Measurements from ENCODE around the gene RAB3GAP1. TPM values are rescaled to one million over a fixed set of nuclear protein-coding genes. Genes with fewer than 3 reads are reported as not detected.

The RAB3GAP1 gene
- total RNA-seq, 2 experiments from 2014 or later = 55.5 to 59.7 TPM

GRCh38 chr2:135154962-135155361, 102.9 kb downstream of the RAB3GAP1 start:
- peaks cover 52% of the 10 kb centered on the region for H3K36me3 Mint-ChIP-seq (ENCODE audit: low read depth)
- no peak overlapping the region for H3K4me3 Mint-ChIP-seq
- DNase-seq = no peak
- intact Hi-C loops (cut with micrococcal nuclease) = loop anchor here (2.0 kb wide), 1 partner anchor 102 kb away; the partner anchor contains the start of gene RAB3GAP1
- H3K9me3 Mint-ChIP-seq = no peaks in the 10 kb centered on the region
- H3K27me3 Mint-ChIP-seq (ENCODE audit: low read depth) = no peaks in the 10 kb centered on the region
- H3K27ac Mint-ChIP-seq = peak overlapping the region; percentile 68
- CTCF ChIA-PET = interaction anchor here (1.0 kb wide), 1 partner anchor 88 kb away, joined by 3 read pairs; no protein-coding TSS in a partner anchor
- peaks cover 30% of the 10 kb centered on the region for H3K4me1 Mint-ChIP-seq (ENCODE audit: low read depth)

- no peak for DNase-seq
- Mint-ChIP-seq H3K27me3 (ENCODE audit: low read depth) (no peaks in the 10 kb centered on the region), H3K4me3 (no peak overlapping the region), H3K27ac (peak overlapping the region; percentile 57), H3K9me3 (no peaks in the 10 kb centered on the region), H3K4me1 (ENCODE audit: low read depth) (peaks cover 35% of the 10 kb centered on the region), H3K36me3 (ENCODE audit: low read depth) (peaks cover 46% of the 10 kb centered on the region)
- intact Hi-C loops (cut with micrococcal nuclease) = no loop called here
- CTCF ChIA-PET = interaction anchor here (0.7 kb wide), 1 partner anchor 87 kb away, joined by 3 read pairs; no protein-coding TSS in a partner anchor
Observed at GRCh38 chr2:135157856-135158255, 105.8 kb downstream of the RAB3GAP1 start.

GRCh38 chr2:135159191-135159590, 107.1 kb downstream of the RAB3GAP1 start:
- no peak overlapping the region for H3K27ac Mint-ChIP-seq
- no peaks in the 10 kb centered on the region for H3K27me3 Mint-ChIP-seq (ENCODE audit: low read depth)
- H3K36me3 Mint-ChIP-seq (ENCODE audit: low read depth) = peaks cover 40% of the 10 kb centered on the region
- DNase-seq = no peak
- H3K9me3 Mint-ChIP-seq = no peaks in the 10 kb centered on the region
- no peak overlapping the region for H3K4me3 Mint-ChIP-seq
- H3K4me1 Mint-ChIP-seq (ENCODE audit: low read depth) = peaks cover 30% of the 10 kb centered on the region
- CTCF ChIA-PET = no interaction called here
- intact Hi-C loops (cut with micrococcal nuclease) = no loop called here

GRCh38 chr2:135162377-135162776, 110.3 kb downstream of the RAB3GAP1 start:
- Mint-ChIP-seq H3K9me3 (no peaks in the 10 kb centered on the region), H3K4me1 (ENCODE audit: low read depth) (peaks cover 11% of the 10 kb centered on the region), H3K27ac (no peak overlapping the region), H3K27me3 (ENCODE audit: low read depth) (no peaks in the 10 kb centered on the region), H3K4me3 (no peak overlapping the region), H3K36me3 (ENCODE audit: low read depth) (peaks cover 22% of the 10 kb centered on the region)
- DNase-seq = no peak
- CTCF ChIA-PET = no interaction called here
- intact Hi-C loops (cut with micrococcal nuclease) = no loop called here

GRCh38 chr2:135162786-135163185, 110.7 kb downstream of the RAB3GAP1 start:
- DNase-seq = no peak
- H3K27me3 Mint-ChIP-seq (ENCODE audit: low read depth) = no peaks in the 10 kb centered on the region

GRCh38 chr2:135163306-135163705, 111.2 kb downstream of the RAB3GAP1 start:
- peaks cover 23% of the 10 kb centered on the region for H3K36me3 Mint-ChIP-seq (ENCODE audit: low read depth)
- no peak overlapping the region for H3K4me3 Mint-ChIP-seq
- intact Hi-C loops (cut with micrococcal nuclease) = no loop called here
- H3K4me1 Mint-ChIP-seq (ENCODE audit: low read depth) = peaks cover 11% of the 10 kb centered on the region
- H3K9me3 Mint-ChIP-seq = no peaks in the 10 kb centered on the region
- DNase-seq = no peak
- no peaks in the 10 kb centered on the region for H3K27me3 Mint-ChIP-seq (ENCODE audit: low read depth)
- CTCF ChIA-PET = no interaction called here
- no peak overlapping the region for H3K27ac Mint-ChIP-seq

More at GRCh38 chr2:135162786-135163185, 110.7 kb downstream of the RAB3GAP1 start:
- Mint-ChIP-seq H3K27ac (no peak overlapping the region), H3K9me3 (no peaks in the 10 kb centered on the region), H3K4me3 (no peak overlapping the region), H3K36me3 (ENCODE audit: low read depth) (peaks cover 24% of the 10 kb centered on the region), H3K4me1 (ENCODE audit: low read depth) (peaks cover 11% of the 10 kb centered on the region)
- intact Hi-C loops (cut with micrococcal nuclease) = no loop called here
- CTCF ChIA-PET = no interaction called here

GRCh38 chr2:135163901-135164300, 111.8 kb downstream of the RAB3GAP1 start:
- no peak for DNase-seq
- H3K9me3 Mint-ChIP-seq = no peaks in the 10 kb centered on the region
- intact Hi-C loops (cut with micrococcal nuclease) = no loop called here
- no peak overlapping the region for H3K27ac Mint-ChIP-seq
- H3K36me3 Mint-ChIP-seq (ENCODE audit: low read depth) = peaks cover 24% of the 10 kb centered on the region
- no peak overlapping the region for H3K4me3 Mint-ChIP-seq
- H3K4me1 Mint-ChIP-seq (ENCODE audit: low read depth) = peaks cover 11% of the 10 kb centered on the region
- CTCF ChIA-PET = interaction anchor here (1.3 kb wide), 1 partner anchor 1220 kb away, joined by 3 read pairs; no protein-coding TSS in a partner anchor
- H3K27me3 Mint-ChIP-seq (ENCODE audit: low read depth) = no peaks in the 10 kb centered on the region

- peaks cover 24% of the 10 kb centered on the region for H3K36me3 Mint-ChIP-seq (ENCODE audit: low read depth)
- no peak overlapping the region for H3K4me3 Mint-ChIP-seq
- CTCF ChIA-PET = interaction anchor here (1.3 kb wide), 1 partner anchor 1220 kb away, joined by 3 read pairs; no protein-coding TSS in a partner anchor
- H3K4me1 Mint-ChIP-seq (ENCODE audit: low read depth) = peaks cover 11% of the 10 kb centered on the region
- H3K27ac Mint-ChIP-seq = peak overlapping the region; percentile 26
- H3K9me3 Mint-ChIP-seq = no peaks in the 10 kb centered on the region
- H3K27me3 Mint-ChIP-seq (ENCODE audit: low read depth) = no peaks in the 10 kb centered on the region
- DNase-seq = no peak
- intact Hi-C loops (cut with micrococcal nuclease) = no loop called here
Observed at GRCh38 chr2:135164431-135164830, 112.3 kb downstream of the RAB3GAP1 start.

GRCh38 chr2:135167273-135167672, 115.2 kb downstream of the RAB3GAP1 start:
- Mint-ChIP-seq H3K9me3 (no peaks in the 10 kb centered on the region), H3K4me1 (ENCODE audit: low read depth) (peaks cover 8% of the 10 kb centered on the region), H3K27me3 (ENCODE audit: low read depth) (no peaks in the 10 kb centered on the region), H3K27ac (no peak overlapping the region), H3K36me3 (ENCODE audit: low read depth) (peaks cover 36% of the 10 kb centered on the region), H3K4me3 (no peak overlapping the region)
- intact Hi-C loops (cut with micrococcal nuclease) = loop anchor here (5.0 kb wide), 1 partner anchor 160 kb away; no protein-coding TSS in a partner anchor
- CTCF ChIA-PET = interaction anchor here (1.8 kb wide), 1 partner anchor 163 kb away, joined by 8 read pairs; no protein-coding TSS in a partner anchor
- no peak for DNase-seq

GRCh38 chr2:135168204-135168856, 116.2 kb downstream of the RAB3GAP1 start:
- Mint-ChIP-seq H3K27ac (no peak overlapping the region), H3K4me3 (no peak overlapping the region), H3K27me3 (ENCODE audit: low read depth) (no peaks in the 10 kb centered on the region), H3K9me3 (no peaks in the 10 kb centered on the region), H3K4me1 (ENCODE audit: low read depth) (peaks cover 1% of the 10 kb centered on the region), H3K36me3 (ENCODE audit: low read depth) (peaks cover 40% of the 10 kb centered on the region)
- CTCF ChIA-PET = interaction anchor here (1.8 kb wide), 1 partner anchor 164 kb away, joined by 8 read pairs; no protein-coding TSS in a partner anchor
- intact Hi-C loops (cut with micrococcal nuclease) = loop anchor here (5.0 kb wide), 1 partner anchor 161 kb away; no protein-coding TSS in a partner anchor
- no peak for DNase-seq

GRCh38 chr2:135169900-135170753, 118.0 kb downstream of the RAB3GAP1 start:
- CTCF ChIA-PET = no interaction called here
- Mint-ChIP-seq H3K27ac (peak overlapping the region; percentile 11), H3K4me3 (no peak overlapping the region), H3K9me3 (no peaks in the 10 kb centered on the region), H3K4me1 (ENCODE audit: low read depth) (peaks cover 1% of the 10 kb centered on the region), H3K36me3 (ENCODE audit: low read depth) (peaks cover 43% of the 10 kb centered on the region), H3K27me3 (ENCODE audit: low read depth) (no peaks in the 10 kb centered on the region)
- intact Hi-C loops (cut with micrococcal nuclease) = loop anchor here (5.0 kb wide), 1 partner anchor 163 kb away; no protein-coding TSS in a partner anchor
- no peak for DNase-seq

GRCh38 chr2:135174049-135174809, 122.1 kb downstream of the RAB3GAP1 start:
- intact Hi-C loops (cut with micrococcal nuclease) = no loop called here
- no peaks in the 10 kb centered on the region for H3K9me3 Mint-ChIP-seq
- CTCF ChIA-PET = interaction anchor here (0.6 kb wide), 1 partner anchor 28 kb away, joined by 4 read pairs; no protein-coding TSS in a partner anchor
- peaks cover 47% of the 10 kb centered on the region for H3K36me3 Mint-ChIP-seq (ENCODE audit: low read depth)
- DNase-seq = no peak
- no peaks in the 10 kb centered on the region for H3K27me3 Mint-ChIP-seq (ENCODE audit: low read depth)
- H3K27ac Mint-ChIP-seq = no peak overlapping the region
- H3K4me1 Mint-ChIP-seq (ENCODE audit: low read depth) = peaks cover 1% of the 10 kb centered on the region
- H3K4me3 Mint-ChIP-seq = no peak overlapping the region
